ENCODE data around the gene RHEB. TPM values are rescaled to one million over a fixed set of nuclear protein-coding genes. Genes with fewer than 3 reads are reported as not detected.

RHEB gene
- total and polyA plus RNA-seq, 2 of the 13 experiments (the other 11 are each of a cell fraction or from before 2014, with no cell fraction given) = 55.0 to 77.6 TPM

DNA sequence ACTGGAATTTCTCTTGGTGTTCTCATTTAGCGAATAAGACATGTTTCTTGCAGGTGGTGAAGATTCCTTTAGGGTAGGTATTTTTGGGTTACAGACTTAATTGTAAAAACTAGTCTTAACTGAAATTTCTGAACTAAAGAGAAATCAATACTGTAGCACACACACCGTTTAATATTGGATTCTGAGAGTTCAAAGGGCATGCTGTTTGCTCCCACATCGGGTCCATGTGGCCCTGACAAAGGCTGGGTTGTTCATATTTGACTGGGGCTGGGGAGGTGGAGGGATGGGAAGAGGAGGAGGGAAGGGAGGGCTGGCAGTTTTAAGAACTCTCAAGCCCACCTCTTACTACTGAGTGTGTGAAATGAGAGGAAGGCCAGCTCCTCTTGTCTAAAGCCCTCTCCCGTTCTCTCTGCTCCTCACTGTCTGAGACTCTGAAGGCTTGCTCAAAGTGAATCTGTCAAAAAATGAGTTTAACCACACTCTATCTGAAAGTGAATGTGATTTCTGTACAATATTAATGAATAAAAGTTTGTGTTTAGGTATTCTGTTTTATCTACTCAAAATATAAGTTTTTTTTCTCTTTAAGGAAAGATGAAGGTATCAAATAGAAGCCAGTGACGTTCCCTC, 40.0 kb upstream of the RHEB start (continued):
- TF ChIP-seq TRIM22 (IDR thresholded peaks at IDR 0.05) (no peak), CBFB (CRISPR knock-in tag; IDR thresholded peaks at IDR 0.05) (no peak), PITX1 (CRISPR knock-in tag; IDR thresholded peaks at IDR 0.05) (no peak), FOXM1 (CRISPR knock-in tag; IDR thresholded peaks at IDR 0.05) (no peak), ATF1 (CRISPR knock-in tag; IDR thresholded peaks at IDR 0.05) (0 out of 2 replicates have a peak, but pooled peaks have one; percentile 22), ZNF644 (CRISPR knock-in tag; IDR thresholded peaks at IDR 0.05; ENCODE audit: low read depth) (no peak), FOSL2 (CRISPR knock-in tag; IDR thresholded peaks at IDR 0.05) (no peak), ZFP1 (CRISPR knock-in tag; IDR thresholded peaks at IDR 0.05) (no peak), KAT2B (IDR thresholded peaks at IDR 0.05; ENCODE audit: borderline replicate concordance, low read depth, low read length) (peak; percentile 37; the same call in 1 of the 2 replicates), ZBTB43 (CRISPR knock-in tag; conservative IDR thresholded peaks at IDR 0.05) (no peak), NFE2 (CRISPR knock-in tag; IDR thresholded peaks at IDR 0.05) (no peak), ZNF251 (CRISPR knock-in tag; IDR thresholded peaks at IDR 0.05) (no peak), ZNF44 (CRISPR knock-in tag; IDR thresholded peaks at IDR 0.05) (no peak), ZNF343 (CRISPR knock-in tag; IDR thresholded peaks at IDR 0.05) (no peak)
- TF ChIP-seq, protein P1, sequence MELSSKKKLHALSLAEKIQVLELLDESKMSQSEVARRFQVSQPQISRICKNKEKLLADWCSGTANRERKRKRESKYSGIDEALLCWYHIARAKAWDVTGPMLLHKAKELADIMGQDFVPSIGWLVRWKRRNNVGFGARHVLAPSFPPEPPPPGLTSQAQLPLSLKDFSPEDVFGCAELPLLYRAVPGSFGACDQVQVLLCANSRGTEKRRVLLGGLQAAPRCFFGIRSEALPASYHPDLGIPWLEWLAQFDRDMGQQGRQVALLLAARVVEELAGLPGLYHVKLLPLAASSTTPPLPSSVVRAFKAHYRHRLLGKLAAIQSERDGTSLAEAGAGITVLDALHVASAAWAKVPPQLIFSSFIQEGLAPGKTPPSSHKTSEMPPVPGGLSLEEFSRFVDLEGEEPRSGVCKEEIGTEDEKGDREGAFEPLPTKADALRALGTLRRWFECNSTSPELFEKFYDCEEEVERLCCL (CRISPR knock-in tag; IDR thresholded peaks at IDR 0.05; ENCODE audit: borderline replicate concordance) = no peak
- TF ChIP-seq, protein P2, sequence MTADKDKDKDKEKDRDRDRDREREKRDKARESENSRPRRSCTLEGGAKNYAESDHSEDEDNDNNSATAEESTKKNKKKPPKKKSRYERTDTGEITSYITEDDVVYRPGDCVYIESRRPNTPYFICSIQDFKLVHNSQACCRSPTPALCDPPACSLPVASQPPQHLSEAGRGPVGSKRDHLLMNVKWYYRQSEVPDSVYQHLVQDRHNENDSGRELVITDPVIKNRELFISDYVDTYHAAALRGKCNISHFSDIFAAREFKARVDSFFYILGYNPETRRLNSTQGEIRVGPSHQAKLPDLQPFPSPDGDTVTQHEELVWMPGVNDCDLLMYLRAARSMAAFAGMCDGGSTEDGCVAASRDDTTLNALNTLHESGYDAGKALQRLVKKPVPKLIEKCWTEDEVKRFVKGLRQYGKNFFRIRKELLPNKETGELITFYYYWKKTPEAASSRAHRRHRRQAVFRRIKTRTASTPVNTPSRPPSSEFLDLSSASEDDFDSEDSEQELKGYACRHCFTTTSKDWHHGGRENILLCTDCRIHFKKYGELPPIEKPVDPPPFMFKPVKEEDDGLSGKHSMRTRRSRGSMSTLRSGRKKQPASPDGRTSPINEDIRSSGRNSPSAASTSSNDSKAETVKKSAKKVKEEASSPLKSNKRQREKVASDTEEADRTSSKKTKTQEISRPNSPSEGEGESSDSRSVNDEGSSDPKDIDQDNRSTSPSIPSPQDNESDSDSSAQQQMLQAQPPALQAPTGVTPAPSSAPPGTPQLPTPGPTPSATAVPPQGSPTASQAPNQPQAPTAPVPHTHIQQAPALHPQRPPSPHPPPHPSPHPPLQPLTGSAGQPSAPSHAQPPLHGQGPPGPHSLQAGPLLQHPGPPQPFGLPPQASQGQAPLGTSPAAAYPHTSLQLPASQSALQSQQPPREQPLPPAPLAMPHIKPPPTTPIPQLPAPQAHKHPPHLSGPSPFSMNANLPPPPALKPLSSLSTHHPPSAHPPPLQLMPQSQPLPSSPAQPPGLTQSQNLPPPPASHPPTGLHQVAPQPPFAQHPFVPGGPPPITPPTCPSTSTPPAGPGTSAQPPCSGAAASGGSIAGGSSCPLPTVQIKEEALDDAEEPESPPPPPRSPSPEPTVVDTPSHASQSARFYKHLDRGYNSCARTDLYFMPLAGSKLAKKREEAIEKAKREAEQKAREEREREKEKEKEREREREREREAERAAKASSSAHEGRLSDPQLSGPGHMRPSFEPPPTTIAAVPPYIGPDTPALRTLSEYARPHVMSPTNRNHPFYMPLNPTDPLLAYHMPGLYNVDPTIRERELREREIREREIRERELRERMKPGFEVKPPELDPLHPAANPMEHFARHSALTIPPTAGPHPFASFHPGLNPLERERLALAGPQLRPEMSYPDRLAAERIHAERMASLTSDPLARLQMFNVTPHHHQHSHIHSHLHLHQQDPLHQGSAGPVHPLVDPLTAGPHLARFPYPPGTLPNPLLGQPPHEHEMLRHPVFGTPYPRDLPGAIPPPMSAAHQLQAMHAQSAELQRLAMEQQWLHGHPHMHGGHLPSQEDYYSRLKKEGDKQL (CRISPR knock-in tag; IDR thresholded peaks at IDR 0.05; ENCODE audit: low read depth) = no peak
- TF ChIP-seq, protein P3, sequence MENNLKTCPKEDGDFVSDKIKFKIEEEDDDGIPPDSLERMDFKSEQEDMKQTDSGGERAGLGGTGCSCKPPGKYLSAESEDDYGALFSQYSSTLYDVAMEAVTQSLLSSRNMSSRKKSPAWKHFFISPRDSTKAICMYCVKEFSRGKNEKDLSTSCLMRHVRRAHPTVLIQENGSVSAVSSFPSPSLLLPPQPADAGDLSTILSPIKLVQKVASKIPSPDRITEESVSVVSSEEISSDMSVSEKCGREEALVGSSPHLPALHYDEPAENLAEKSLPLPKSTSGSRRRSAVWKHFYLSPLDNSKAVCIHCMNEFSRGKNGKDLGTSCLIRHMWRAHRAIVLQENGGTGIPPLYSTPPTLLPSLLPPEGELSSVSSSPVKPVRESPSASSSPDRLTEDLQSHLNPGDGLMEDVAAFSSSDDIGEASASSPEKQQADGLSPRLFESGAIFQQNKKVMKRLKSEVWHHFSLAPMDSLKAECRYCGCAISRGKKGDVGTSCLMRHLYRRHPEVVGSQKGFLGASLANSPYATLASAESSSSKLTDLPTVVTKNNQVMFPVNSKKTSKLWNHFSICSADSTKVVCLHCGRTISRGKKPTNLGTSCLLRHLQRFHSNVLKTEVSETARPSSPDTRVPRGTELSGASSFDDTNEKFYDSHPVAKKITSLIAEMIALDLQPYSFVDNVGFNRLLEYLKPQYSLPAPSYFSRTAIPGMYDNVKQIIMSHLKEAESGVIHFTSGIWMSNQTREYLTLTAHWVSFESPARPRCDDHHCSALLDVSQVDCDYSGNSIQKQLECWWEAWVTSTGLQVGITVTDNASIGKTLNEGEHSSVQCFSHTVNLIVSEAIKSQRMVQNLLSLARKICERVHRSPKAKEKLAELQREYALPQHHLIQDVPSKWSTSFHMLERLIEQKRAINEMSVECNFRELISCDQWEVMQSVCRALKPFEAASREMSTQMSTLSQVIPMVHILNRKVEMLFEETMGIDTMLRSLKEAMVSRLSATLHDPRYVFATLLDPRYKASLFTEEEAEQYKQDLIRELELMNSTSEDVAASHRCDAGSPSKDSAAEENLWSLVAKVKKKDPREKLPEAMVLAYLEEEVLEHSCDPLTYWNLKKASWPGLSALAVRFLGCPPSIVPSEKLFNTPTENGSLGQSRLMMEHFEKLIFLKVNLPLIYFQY (CRISPR knock-in tag; IDR thresholded peaks at IDR 0.05; ENCODE audit: borderline replicate concordance) = no peak

All from HepG2 (cell line).